GM23248 (cell line): Measurements from ENCODE around the gene SLC16A8. TPM values are rescaled to one million over a fixed set of nuclear protein-coding genes. Genes with fewer than 3 reads are reported as not detected.
"Not testable (repeated sequence)": the region's sequence is repeated elsewhere in the genome, so short reads cannot be mapped to it uniquely, and the experiment has no call there.

Experiments
- DNase-seq: peaks from one replicate; pipeline ENCODE4 v3.0.0-alpha.2; 2015
- H2AFZ ChIP-seq: fragments of 200-600 bp; sonication (generic); 2 replicates; pipeline ENCODE4 v1.6.1; 2016; ENCODE audit warnings: antibody characterized with exemption
- H3F3A ChIP-seq: fragments of 200-600 bp; sonication (generic); 2 replicates; pipeline ENCODE4 v1.6.1; 2016; ENCODE audit warnings: mild to moderate bottlenecking, antibody characterized with exemption, mixed run types; ENCODE audit not compliant: insufficient read depth
- H3K27ac ChIP-seq: fragments of 200-600 bp; sonication (generic); 2 replicates; pipeline ENCODE4 v1.5.1; 2016; ENCODE audit warnings: mild to moderate bottlenecking
- H3K27me3 ChIP-seq: fragments of 200-600 bp; sonication (generic); replicated peaks from 2 replicates; pipeline ENCODE4 v1.6.1; 2016; ENCODE audit warnings: mild to moderate bottlenecking; ENCODE audit not compliant: insufficient read depth
- H3K36me3 ChIP-seq: fragments of 200-600 bp; sonication (generic); 2 replicates; pipeline ENCODE4 v1.6.1; 2016; ENCODE audit warnings: low read depth, mild to moderate bottlenecking
- H3K4me1 ChIP-seq: fragments of 200-600 bp; sonication (generic); 2 replicates; pipeline ENCODE4 v1.6.1; 2016; ENCODE audit warnings: mild to moderate bottlenecking; ENCODE audit not compliant: insufficient read depth
- H3K4me2 ChIP-seq: fragments of 200-600 bp; sonication (generic); one replicate; pipeline ENCODE4 v1.6.1; 2016; ENCODE audit warnings: mild to moderate bottlenecking; ENCODE audit not compliant: unreplicated experiment
- H3K4me3 ChIP-seq: fragments of 200-600 bp; sonication (generic); 2 replicates; pipeline ENCODE4 v1.5.1; 2016; ENCODE audit warnings: mild to moderate bottlenecking
- H3K79me2 ChIP-seq: fragments of 200-600 bp; sonication (generic); 2 replicates; pipeline ENCODE4 v1.6.1; 2016; ENCODE audit warnings: mild to moderate bottlenecking; ENCODE audit not compliant: insufficient read depth
- H3K9ac ChIP-seq: fragments of 200-600 bp; sonication (generic); 2 replicates; pipeline ENCODE4 v1.6.1; 2016; ENCODE audit warnings: mild to moderate bottlenecking
- H3K9me2 ChIP-seq: fragments of 200-600 bp; sonication (generic); 2 replicates; pipeline ENCODE4 v1.6.1; 2016; ENCODE audit warnings: mixed run types, mild to moderate bottlenecking, moderate library complexity; ENCODE audit not compliant: insufficient read depth
- H3K9me3 ChIP-seq: fragments of 200-600 bp; sonication (generic); one replicate; pipeline ENCODE4 v1.6.1; 2017; ENCODE audit warnings: low read depth
- H4K20me1 ChIP-seq: fragments of 200-600 bp; sonication (generic); 2 replicates; pipeline ENCODE4 v1.6.0; 2016; ENCODE audit not compliant: insufficient read depth
- EZH2 ChIP-seq: fragments of 200-600 bp; sonication (generic); IDR thresholded peaks from 2 replicates; pipeline ENCODE4 v1.6.1; 2018; ENCODE audit warnings: antibody characterized with exemption, mild to moderate bottlenecking; ENCODE audit not compliant: insufficient read depth, poor library complexity, severe bottlenecking
- EZH2phosphoT487 ChIP-seq: fragments of 200-600 bp; sonication (generic); IDR thresholded peaks from 2 replicates; pipeline ENCODE4 v1.6.1; 2018; ENCODE audit warnings: antibody characterized with exemption, moderate library complexity, mild to moderate bottlenecking, low read depth; ENCODE audit not compliant: insufficient read depth
- whole genome bisulfite sequencing, 2 experiments: methylation state at CpG; one replicate each; pipeline ENCODE4 v1.1.6; 2015 to 2017; ENCODE audit warnings: low lambda C conversion rate in 2 of 2, low coverage in 1 of 2; ENCODE audit errors: missing lambda C conversion rate in 2 of 2; 5-methylcytosine and 5-hydroxymethylcytosine counted together
- in situ Hi-C: fragments of 300-500 bp; cut with MboI; formaldehyde crosslinking; loops from 2 replicates; pipeline ENCODE4 v1.15.0; 2020
- polyA plus RNA-seq: library from polyadenylated mRNA; unstranded; fragments of >200 nt; fragmentation: Nextera tagmentation; extraction: Ambion mirVana; gene quantifications from 2 replicates; pipeline ENCODE4 v1.2.1, GENCODE V29; 2016
- total RNA-seq: library from RNA; depleted of rRNA; stranded (reverse); fragments of >200 nt; shearing (Covaris generic); gene quantifications from 2 replicates; pipeline ENCODE4 v1.2.3, GENCODE V29; 2014

SLC16A8 gene
- total and polyA plus RNA-seq, 2 experiments from 2014 or later = 1.3 to 1.4 TPM

DNA sequence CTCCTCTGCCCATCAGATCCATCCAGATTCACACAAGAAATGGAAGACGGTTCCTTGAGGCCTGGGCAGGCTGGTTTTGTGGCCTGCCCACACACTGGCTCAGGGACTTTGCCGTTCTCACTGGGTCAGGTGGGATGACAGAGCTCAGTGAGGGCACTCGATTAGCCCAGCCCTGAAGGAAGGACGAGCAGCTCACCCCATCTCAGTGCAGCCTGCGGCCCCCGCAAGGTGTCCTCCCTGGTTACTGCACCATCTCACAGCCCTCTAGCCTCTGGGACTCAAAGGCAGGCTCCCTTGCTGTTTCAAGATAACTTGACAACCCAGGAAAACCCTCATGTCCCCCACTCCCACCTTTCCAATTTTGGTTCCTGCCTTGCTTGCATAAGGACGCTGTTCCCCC, 4.2 kb downstream of the SLC16A8 start:
- H3K4me1 ChIP-seq = no peaks in the 10 kb centered on the region
- H3K9me3 ChIP-seq = no peaks in the 10 kb centered on the region
- no peak for DNase-seq
- H3K4me2 ChIP-seq = no peak overlapping the region
- H3K9ac ChIP-seq = no peak overlapping the region
- WGBS, 2 experiments = 71 to 72% methylated on average over 7 of the region's 7 CpGs
- no peak overlapping the region for H3K27ac ChIP-seq
- no peak overlapping the region for H3K4me3 ChIP-seq
- TF ChIP-seq EZH2phosphoT487 (no peak), EZH2 (no peak)
- no peaks in the 10 kb centered on the region for H3K36me3 ChIP-seq
- H4K20me1 ChIP-seq = no peaks in the 10 kb centered on the region
- in situ Hi-C loops = no loop called here
- H2AFZ ChIP-seq = no peak overlapping the region
- H3K9me2 ChIP-seq = no peaks in the 10 kb centered on the region
- H3K27me3 ChIP-seq = no peaks in the 10 kb centered on the region
- H3F3A ChIP-seq = no peaks in the 10 kb centered on the region
- H3K79me2 ChIP-seq = no peaks in the 10 kb centered on the region

- H3K4me1 ChIP-seq, H3K9me2 ChIP-seq, H2AFZ ChIP-seq, H4K20me1 ChIP-seq, in situ Hi-C loops, H3K9ac ChIP-seq, DNase-seq, H3K27ac ChIP-seq, H3F3A ChIP-seq, H3K4me2 ChIP-seq, H3K79me2 ChIP-seq, H3K9me3 ChIP-seq, H3K36me3 ChIP-seq, H3K27me3 ChIP-seq, H3K4me3 ChIP-seq: not testable (repeated sequence)
- 72 to 77% methylated on average over 2 of the region's 2 CpGs for WGBS, 2 experiments
These were observed 4.8 kb downstream of the SLC16A8 start for GRCh38 chr22:38079208-38079607.

GRCh38 chr22:38078046-38078840, 5.7 kb downstream of the SLC16A8 start:
- Histone ChIP-seq H3K9me2 (no peaks in the 10 kb centered on the region), H3K4me1 (no peaks in the 10 kb centered on the region), H2AFZ (no peak overlapping the region), H4K20me1 (no peaks in the 10 kb centered on the region), H3K27ac (no peak overlapping the region), H3K79me2 (no peaks in the 10 kb centered on the region), H3K9me3 (no peaks in the 10 kb centered on the region), H3K36me3 (no peaks in the 10 kb centered on the region), H3K27me3 (no peaks in the 10 kb centered on the region), H3F3A (no peaks in the 10 kb centered on the region), H3K9ac (no peak overlapping the region), H3K4me2 (no peak overlapping the region), H3K4me3 (no peak overlapping the region)
- in situ Hi-C loops = no loop called here
- no peak for TF ChIP-seq EZH2
- TF ChIP-seq EZH2phosphoT487 = no peak
- no peak for DNase-seq
- WGBS, 2 experiments = 83% methylated on average over 19 to 22 of the region's 22 CpGs

DNA sequence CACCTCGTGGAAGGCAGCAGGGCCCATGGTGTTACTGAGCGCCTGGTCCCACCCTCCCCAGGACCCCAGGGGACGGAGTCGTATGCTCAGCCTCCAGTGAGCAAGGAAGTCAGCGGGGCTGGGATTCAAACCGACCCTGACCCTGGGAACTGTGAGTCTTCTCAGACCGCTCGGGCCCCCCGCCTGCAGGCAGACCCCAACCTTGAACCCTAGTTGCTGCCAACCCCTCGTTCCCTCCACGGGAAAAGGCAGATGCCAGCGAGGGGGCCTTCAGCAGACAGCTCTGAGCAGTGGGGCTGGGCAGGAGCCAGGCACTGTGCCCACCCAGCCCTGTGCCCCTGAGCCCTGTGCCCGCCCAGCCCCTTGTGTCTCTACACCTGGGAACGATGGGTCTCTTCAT, 6.4 kb downstream of the SLC16A8 start:
- in situ Hi-C loops = no loop called here
- Histone ChIP-seq H3K4me2 (no peak overlapping the region), H3K4me3 (no peak overlapping the region), H3K27ac (no peak overlapping the region), H3K36me3 (no peaks in the 10 kb centered on the region), H3F3A (no peaks in the 10 kb centered on the region), H4K20me1 (no peaks in the 10 kb centered on the region), H3K9me3 (no peaks in the 10 kb centered on the region), H3K4me1 (no peaks in the 10 kb centered on the region), H3K79me2 (no peaks in the 10 kb centered on the region), H3K9me2 (no peaks in the 10 kb centered on the region), H2AFZ (no peak overlapping the region), H3K27me3 (no peaks in the 10 kb centered on the region), H3K9ac (no peak overlapping the region)
- WGBS, 2 experiments = 69 to 74% methylated on average over 8 to 14 of the region's 14 CpGs
- TF ChIP-seq EZH2phosphoT487 = no peak
- TF ChIP-seq EZH2 = no peak
- DNase-seq = no peak

- Histone ChIP-seq H4K20me1 (no peaks in the 10 kb centered on the region), H3K9me2 (no peaks in the 10 kb centered on the region), H3K27me3 (no peaks in the 10 kb centered on the region), H3K9me3 (no peaks in the 10 kb centered on the region), H3K36me3 (no peaks in the 10 kb centered on the region), H3F3A (no peaks in the 10 kb centered on the region), H3K4me2 (no peak overlapping the region), H3K4me3 (no peak overlapping the region), H3K27ac (no peak overlapping the region), H3K79me2 (no peaks in the 10 kb centered on the region), H3K9ac (no peak overlapping the region), H2AFZ (no peak overlapping the region), H3K4me1 (no peaks in the 10 kb centered on the region)
- WGBS, 2 experiments = 91 to 93% methylated on average over 12 of the region's 12 CpGs
- in situ Hi-C loops = no loop called here
- no peak for DNase-seq
- TF ChIP-seq EZH2phosphoT487 (no peak), EZH2 (no peak)
These were observed 6.9 kb downstream of the SLC16A8 start for GRCh38 chr22:38077096-38077495.
